NCI-H146 treated with DMSO at 0.1 percent for 48 hours (cell line): ENCODE data around the gene PPM1B.
"Not testable (repeated sequence)": the region's sequence is repeated elsewhere in the genome, so short reads cannot be mapped to it uniquely, and the experiment has no call there.

Experiments used
- DNase-seq: peaks from one replicate; lab custom pipeline; 2025; ENCODE audit not compliant: unreplicated experiment; lab: John Stamatoyannopoulos, UW

PPM1B gene

GRCh38 chr2:44246840-44247369, 78.2 kb downstream of the PPM1B start:
- no peak for DNase-seq

- no peak for DNase-seq
Measured at GRCh38 chr2:44247924-44248323, 79.2 kb downstream of the PPM1B start.

DNA sequence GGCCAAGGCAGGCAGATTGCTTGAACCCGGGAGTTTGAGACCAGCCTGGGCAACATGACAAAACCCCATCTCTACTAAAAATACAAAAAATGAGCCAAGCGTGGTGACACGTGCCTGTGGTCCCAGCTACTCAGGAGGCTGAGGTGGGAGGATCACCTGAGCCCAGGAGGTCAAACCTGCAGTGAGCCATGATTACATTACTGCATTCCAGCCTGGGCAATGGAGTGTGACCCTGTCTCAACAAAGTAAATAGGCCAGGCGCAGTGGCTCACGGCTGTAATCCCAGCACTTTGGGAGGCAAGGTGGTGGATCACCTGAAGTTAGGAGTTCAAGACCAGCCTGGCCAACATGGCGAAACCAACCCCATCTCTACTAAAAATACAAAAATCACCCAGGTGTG, 80.6 kb downstream of the PPM1B start:
- not testable (repeated sequence) for DNase-seq

- DNase-seq: no peak
Measured at GRCh38 chr2:44250376-44250775, 81.7 kb downstream of the PPM1B start.

DNA sequence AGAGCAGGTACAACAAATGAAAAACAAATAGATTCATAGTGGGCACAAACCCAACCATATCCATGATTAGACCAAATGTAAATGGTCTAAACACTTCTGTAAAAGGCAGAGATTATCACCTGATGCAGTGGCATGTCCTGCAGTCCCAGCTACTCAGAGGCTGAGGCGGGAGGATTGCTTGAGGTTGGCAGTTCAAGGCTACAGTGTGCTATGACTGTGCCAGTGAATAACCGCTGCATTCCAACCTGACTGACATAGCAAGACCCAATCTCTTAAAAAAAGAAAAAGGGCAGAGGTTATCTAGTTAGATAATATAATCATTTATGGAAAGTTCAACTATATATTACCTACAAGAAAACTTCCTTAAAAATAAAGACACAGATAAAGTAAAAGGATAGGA, 85.3 kb downstream of the PPM1B start:
- no peak for DNase-seq

- not testable (repeated sequence) for DNase-seq
Measured at GRCh38 chr2:44255704-44256103, 87.0 kb downstream of the PPM1B start.

GRCh38 chr2:44257802-44258201, 89.1 kb downstream of the PPM1B start:
- DNase-seq: not testable (repeated sequence)

- no peak for DNase-seq
Measured at GRCh38 chr2:44267269-44267795, 98.7 kb downstream of the PPM1B start.

DNA sequence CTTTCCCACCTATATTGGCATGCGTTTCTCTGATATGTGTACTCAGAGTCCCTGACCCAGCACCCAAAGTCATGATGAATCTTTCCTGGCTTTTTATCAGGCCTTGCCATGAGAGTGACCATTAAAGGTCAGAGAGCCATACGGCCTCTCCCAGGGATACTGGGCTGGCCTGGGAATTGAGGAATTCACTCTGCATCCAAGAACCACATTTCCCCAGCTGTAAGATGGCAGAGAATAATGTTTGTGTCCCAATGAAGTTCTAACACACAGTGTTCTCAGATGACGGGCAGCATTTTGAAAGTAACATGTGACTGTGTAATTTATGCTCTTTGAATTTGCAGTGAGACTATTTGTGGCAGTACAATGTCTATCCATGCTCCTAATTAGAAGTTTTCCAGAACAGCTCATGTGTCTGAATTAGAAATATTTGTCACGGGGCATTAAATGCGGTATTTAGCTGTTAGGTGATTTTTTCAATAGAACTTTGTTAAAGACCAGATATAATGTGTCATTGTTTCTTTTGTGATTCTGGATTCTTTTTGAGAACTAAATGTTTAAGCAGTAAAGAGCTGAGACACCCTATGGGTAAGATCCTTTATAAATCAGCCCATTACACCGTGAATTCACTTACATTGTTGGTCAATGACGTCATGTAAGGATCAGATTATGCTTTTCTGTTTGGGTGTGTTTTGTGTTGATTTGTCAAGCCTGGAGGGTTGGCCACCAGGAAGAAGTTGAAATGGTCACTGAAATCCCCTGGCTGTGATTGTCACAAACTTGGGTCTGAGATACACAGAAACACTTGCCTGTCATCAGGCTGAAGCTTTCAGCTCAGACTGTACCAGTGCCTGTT, 99.3 kb downstream of the PPM1B start:
- DNase-seq: no peak

DNA sequence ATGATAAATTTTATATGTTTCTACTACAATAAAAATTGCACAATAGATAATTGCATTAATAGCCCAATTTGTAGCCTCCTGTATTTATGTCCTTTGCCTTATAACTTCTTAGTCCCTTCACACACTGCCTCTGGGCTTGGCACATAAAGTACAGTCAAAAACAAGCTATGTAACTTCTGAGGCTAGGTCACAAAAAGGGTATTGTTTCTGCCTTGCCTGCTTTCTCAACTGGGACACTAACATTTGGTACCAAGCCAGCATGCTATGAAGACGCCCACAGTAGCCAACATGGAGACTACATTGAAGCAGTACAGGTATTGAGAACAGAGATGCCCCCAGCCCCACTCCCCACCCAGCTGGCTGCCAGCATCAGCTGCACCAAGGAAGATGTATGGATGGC, 101.2 kb downstream of the PPM1B start:
- no peak for DNase-seq

- DNase-seq: no peak
Measured at GRCh38 chr2:44271296-44271695, 102.6 kb downstream of the PPM1B start.

DNA sequence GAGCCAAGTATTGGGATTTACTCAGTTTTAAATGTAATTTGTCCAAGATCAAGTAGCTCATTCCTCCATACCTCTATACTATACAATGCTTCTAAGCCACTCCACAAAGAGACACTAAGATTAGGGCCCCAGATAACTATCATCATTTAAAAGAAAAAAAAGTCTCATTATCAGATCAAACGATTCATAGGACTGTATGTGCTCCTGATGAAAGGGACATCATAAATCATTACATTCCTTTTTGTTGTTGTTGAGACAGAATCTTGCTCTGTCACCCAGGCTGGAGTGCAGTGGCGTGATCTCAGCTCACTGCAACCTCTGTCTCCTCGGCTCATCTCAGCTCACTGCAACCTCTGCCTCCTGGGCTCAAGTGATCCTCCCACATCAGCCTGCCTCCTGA, 104.4 kb downstream of the PPM1B start:
- DNase-seq: no peak

DNA sequence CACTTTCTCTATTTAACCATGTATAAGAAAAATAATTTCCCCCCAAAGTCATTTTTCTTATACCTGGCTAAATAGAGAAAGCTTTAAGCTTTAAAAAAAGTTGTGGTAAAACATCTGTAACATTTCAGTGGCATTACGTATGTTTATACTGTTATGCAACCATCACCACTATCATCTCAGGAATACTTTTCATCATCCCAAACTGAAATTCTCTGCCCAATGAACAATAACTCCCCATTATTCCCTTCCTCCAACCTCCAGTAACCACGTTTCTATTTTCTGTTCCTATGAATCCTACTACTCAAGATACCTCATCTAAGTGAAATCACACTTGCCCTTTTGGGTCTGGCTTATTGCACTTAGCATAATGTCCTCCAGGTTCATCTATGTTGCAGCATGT, 104.9 kb downstream of the PPM1B start:
- no peak for DNase-seq

DNA sequence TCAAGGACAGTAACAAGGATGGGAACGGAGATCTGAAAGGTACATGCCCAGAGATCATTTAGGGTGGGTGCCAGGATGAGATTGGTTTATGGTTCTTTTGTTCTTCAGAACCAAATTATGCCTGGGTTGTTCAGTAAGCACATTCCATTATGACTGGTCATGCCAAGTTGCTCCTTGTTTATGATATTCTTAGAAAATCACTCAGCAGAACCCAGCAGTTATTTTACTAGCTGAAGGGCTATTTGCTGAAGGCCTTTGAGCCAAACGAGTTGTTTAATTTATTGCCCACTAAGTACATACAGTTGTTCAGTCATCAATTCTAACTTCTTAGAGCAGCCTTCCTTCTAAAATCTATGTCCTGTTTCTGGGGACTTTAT, 107.2 kb downstream of the PPM1B start:
- no peak for DNase-seq

GRCh38 chr2:44277541-44277940, 108.9 kb downstream of the PPM1B start:
- DNase-seq: no peak

- no peak for DNase-seq
Measured at GRCh38 chr2:44280869-44281268, 112.2 kb downstream of the PPM1B start.
